ENCODE results near the gene IRGC. TPM values are rescaled to one million over a fixed set of nuclear protein-coding genes. Genes with fewer than 3 reads are reported as not detected.

The IRGC gene
- total and polyA plus RNA-seq, 9 of the 15 experiments (the other 6 are each of a cell fraction or from before 2014, with no cell fraction given): not detected

DNA sequence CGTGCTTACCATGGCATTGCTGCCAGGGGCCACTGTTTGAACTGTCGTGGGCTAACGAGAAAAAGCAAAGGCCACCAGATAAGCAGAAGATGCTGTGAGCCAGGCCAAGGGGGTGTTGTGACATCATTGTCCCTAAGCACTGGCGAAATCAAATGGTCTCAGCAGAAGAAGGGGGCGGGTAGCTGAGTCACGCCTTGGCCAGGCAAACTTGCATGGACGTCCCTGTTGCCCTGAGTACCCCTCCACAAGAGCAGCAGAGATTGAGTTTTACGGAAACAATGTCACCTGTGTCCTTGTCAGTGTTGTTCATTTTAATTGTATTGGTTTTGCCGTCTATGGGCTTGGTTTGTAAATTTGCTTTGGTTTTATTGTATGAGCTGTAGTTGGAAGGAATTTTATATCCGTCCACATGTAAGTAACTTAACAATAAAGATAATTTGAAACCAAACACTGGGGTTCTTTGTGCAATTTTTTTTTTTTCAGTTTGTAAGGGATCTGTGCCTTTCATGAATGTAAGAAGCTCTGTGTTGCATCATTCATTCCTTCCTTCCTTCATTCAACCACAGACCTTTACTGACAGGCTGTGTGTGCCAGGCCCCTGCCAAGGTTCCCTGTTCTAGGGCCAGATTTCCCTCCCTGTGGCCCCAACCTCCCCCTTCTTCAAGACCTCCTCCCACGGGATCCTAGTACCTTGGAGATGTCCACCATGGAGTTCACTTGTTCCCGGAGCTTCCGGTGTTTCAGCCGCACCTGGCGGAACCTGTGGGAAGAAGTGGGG, 52.6 kb downstream of the IRGC start (continued):
- no peak for TF ChIP-seq FOXO4 (CRISPR knock-in tag; IDR thresholded peaks at IDR 0.05)
- TF ChIP-seq ZBTB7A (IDR thresholded peaks at IDR 0.05; ENCODE audit: borderline replicate concordance, control insufficient read depth, low read depth, low read length): peak; percentile 22; the same call in 1 of the 2 replicates
- no peak for TF ChIP-seq ELF1 (tag; IDR thresholded peaks at IDR 0.05)
- TF ChIP-seq MAFG (tag; conservative IDR thresholded peaks at IDR 0.05): peak; percentile 44
- TF ChIP-seq JUN (IDR thresholded peaks at IDR 0.05; ENCODE audit: borderline replicate concordance, low read depth, low read length): peak; percentile 9; the same call in 1 of the 2 replicates
- no peak for TF ChIP-seq JUN (CRISPR knock-in tag; IDR thresholded peaks at IDR 0.05; ENCODE audit: borderline replicate concordance)
- TF ChIP-seq IFI16 (CRISPR knock-in tag; IDR thresholded peaks at IDR 0.05): no peak
- TF ChIP-seq NR2F6 (CRISPR knock-in tag; IDR thresholded peaks at IDR 0.05): no peak
- no peak for TF ChIP-seq PPARD (CRISPR knock-in tag; IDR thresholded peaks at IDR 0.05)
- 0 out of 2 replicates have a peak, but pooled peaks have one; percentile 42 for TF ChIP-seq CREB1 (IDR thresholded peaks at IDR 0.05)
- TF ChIP-seq CREB1 (CRISPR knock-in tag; IDR thresholded peaks at IDR 0.05): no peak
- TF ChIP-seq CBX2 (IDR thresholded peaks at IDR 0.05; ENCODE audit: insufficient read depth, low read length, poor library complexity, severe bottlenecking): no peak
- TF ChIP-seq ZNF133 (CRISPR knock-in tag; IDR thresholded peaks at IDR 0.05): no peak
- TF ChIP-seq ZNF316 (IDR thresholded peaks at IDR 0.05): peak; percentile 37; the same call in 1 of the 2 replicates
- peak; percentile 70 for TF ChIP-seq NFE2 (IDR thresholded peaks at IDR 0.05; ENCODE audit: low read depth)
- TF ChIP-seq POLR3A (IDR thresholded peaks at IDR 0.05; ENCODE audit: borderline replicate concordance, extremely low read depth, insufficient read depth, insufficient read length): no peak
- no peak for TF ChIP-seq EP400 (IDR thresholded peaks at IDR 0.05)
- no peak for TF ChIP-seq MTA3 (IDR thresholded peaks at IDR 0.05; ENCODE audit: borderline replicate concordance)

All from K562 (cell line).